ENCODE results near the gene NKAPL. TPM values are rescaled to one million over a fixed set of nuclear protein-coding genes. Genes with fewer than 3 reads are reported as not detected.

The NKAPL gene
- total RNA-seq, 1 experiment from 2014 or later: not detected

- Histone ChIP-seq H3K4me2 (ENCODE audit: low read length) (peak overlapping the region; percentile 77), H3K36me3 (ENCODE audit: low read depth, low read length) (no peaks in the 10 kb centered on the region), H3F3A (ENCODE audit: low read length, unreplicated experiment) (no peaks in the 10 kb centered on the region), H3K27ac (ENCODE audit: low read length) (no peak overlapping the region), H4K20me1 (ENCODE audit: low read length) (no peaks in the 10 kb centered on the region), H3K27me3 (ENCODE audit: low read length) (no peaks in the 10 kb centered on the region), H3K4me1 (ENCODE audit: insufficient read depth, low read length) (peaks cover 10% of the 10 kb centered on the region), H3K79me2 (ENCODE audit: low read length) (no peaks in the 10 kb centered on the region), H3K9me3 (ENCODE audit: low read length) (no peaks in the 10 kb centered on the region), H3K9me2 (replicated peaks; ENCODE audit: low read length) (no peaks in the 10 kb centered on the region), H2AFZ (ENCODE audit: low read length) (peak overlapping the region; percentile 93), H3K4me3 (ENCODE audit: low read length) (peak overlapping the region; percentile 60), H3K9ac (ENCODE audit: low read length) (peak overlapping the region; percentile 44)
- DNase-seq (peak; percentile 60), ATAC-seq (peak; percentile 81)
- ChIA-PET CTCF (interaction anchor here (0.6 kb wide), 1 partner anchor 117 kb away, joined by 3 read pairs; no protein-coding TSS in a partner anchor), POLR2A (ENCODE audit: unreplicated experiment) (interaction anchor here (0.6 kb wide), 1 partner anchor 118 kb away, joined by 3 read pairs; the partner anchor contains the start of gene ZSCAN31)
- intact Hi-C loops (cut with micrococcal nuclease): no loop called here
- TF ChIP-seq EZH2 (IDR thresholded peaks at IDR 0.05; ENCODE audit: low read length, unreplicated experiment) (no peak), EZH2phosphoT487 (IDR thresholded peaks at IDR 0.05; ENCODE audit: borderline replicate concordance, low read length) (no peak), CTCF (conservative IDR thresholded peaks at IDR 0.05; ENCODE audit: low read depth, low read length) (no peak)
- BruUV-seq (replicated peaks): TSS peak; percentile 93
These were observed 40.5 kb upstream of the NKAPL start for GRCh38 chr6:28218312-28219248.

DNA sequence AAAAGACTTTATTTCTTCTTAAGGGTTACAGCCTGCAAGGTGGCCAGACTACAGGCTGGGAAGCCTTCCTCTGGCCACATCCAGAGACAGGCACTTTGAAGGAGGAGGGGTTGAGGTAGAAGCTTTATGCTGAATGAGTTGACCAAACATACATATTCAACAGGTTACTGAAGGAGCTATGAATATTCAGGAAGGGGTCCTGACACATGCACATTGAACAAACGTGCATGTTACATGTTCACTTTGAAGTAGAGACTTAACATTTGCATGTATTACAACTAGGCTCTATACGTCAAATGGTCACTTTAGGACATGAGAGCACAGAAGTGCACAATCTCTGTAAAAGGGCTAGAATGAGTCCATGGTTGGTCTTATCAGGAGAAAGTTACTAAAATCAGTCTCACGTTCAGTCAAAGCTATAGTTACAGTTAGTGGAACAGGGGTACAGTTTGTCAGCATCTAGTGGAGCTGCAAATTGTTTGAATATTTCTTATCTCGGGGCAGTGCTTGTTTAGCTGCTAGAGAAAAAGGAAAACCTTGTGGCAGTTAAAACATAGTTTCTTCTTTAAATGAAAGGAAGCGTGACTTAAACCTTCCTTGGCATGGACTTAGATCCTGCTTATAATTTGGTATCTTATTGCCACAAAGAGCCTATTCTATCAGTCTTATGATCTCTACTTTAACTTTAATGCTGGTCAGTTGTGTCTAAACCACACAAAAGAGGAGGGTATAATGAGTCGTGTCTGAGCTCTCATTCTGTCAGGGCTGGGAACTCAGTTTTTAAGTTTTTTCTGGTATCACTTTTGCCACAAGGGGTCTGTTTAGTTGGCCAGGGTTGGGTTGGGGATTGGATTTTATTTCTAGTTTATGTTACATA is 38.6 kb upstream of the NKAPL start:
- no peaks in the 10 kb centered on the region for H4K20me1 ChIP-seq (ENCODE audit: low read length)
- H3F3A ChIP-seq (ENCODE audit: low read length, unreplicated experiment): no peaks in the 10 kb centered on the region
- no peak overlapping the region for H3K27ac ChIP-seq (ENCODE audit: low read length)
- ATAC-seq: no peak
- peaks cover 19% of the 10 kb centered on the region for H3K4me1 ChIP-seq (ENCODE audit: insufficient read depth, low read length)
- H2AFZ ChIP-seq (ENCODE audit: low read length): no peak overlapping the region
- no peak overlapping the region for H3K9ac ChIP-seq (ENCODE audit: low read length)
- H3K4me2 ChIP-seq (ENCODE audit: low read length): 0 out of 2 replicates have a peak overlapping the region, but pooled peaks have one; percentile 15
- TF ChIP-seq CTCF (conservative IDR thresholded peaks at IDR 0.05; ENCODE audit: low read depth, low read length) (0 out of 2 replicates have a peak, but pooled peaks have one; percentile 8), EZH2 (IDR thresholded peaks at IDR 0.05; ENCODE audit: low read length, unreplicated experiment) (no peak)
- H3K9me3 ChIP-seq (ENCODE audit: low read length): no peaks in the 10 kb centered on the region
- ChIA-PET POLR2A (ENCODE audit: unreplicated experiment) (interaction anchor here (0.6 kb wide), 1 partner anchor 318 kb away, joined by 21 read pairs; no protein-coding TSS in a partner anchor), CTCF (no interaction called here)
- no TSS peak for BruUV-seq (replicated peaks)
- peak; percentile 33 for DNase-seq
- peaks cover 3% of the 10 kb centered on the region for H3K79me2 ChIP-seq (ENCODE audit: low read length)
- no peaks in the 10 kb centered on the region for H3K36me3 ChIP-seq (ENCODE audit: low read depth, low read length)
- intact Hi-C loops (cut with micrococcal nuclease): no loop called here
- H3K4me3 ChIP-seq (ENCODE audit: low read length): no peak overlapping the region
- no peaks in the 10 kb centered on the region for H3K9me2 ChIP-seq (replicated peaks; ENCODE audit: low read length)
- H3K27me3 ChIP-seq (ENCODE audit: low read length): no peaks in the 10 kb centered on the region

Measured in PC-3 (cell line).